ENCODE results near the gene CYP4V2. TPM values are rescaled to one million over a fixed set of nuclear protein-coding genes. Genes with fewer than 3 reads are reported as not detected.

The CYP4V2 gene
- total RNA-seq, 3 donors from 2014 or later, result 28.2 to 40.8 (median 36.6) TPM

DNA sequence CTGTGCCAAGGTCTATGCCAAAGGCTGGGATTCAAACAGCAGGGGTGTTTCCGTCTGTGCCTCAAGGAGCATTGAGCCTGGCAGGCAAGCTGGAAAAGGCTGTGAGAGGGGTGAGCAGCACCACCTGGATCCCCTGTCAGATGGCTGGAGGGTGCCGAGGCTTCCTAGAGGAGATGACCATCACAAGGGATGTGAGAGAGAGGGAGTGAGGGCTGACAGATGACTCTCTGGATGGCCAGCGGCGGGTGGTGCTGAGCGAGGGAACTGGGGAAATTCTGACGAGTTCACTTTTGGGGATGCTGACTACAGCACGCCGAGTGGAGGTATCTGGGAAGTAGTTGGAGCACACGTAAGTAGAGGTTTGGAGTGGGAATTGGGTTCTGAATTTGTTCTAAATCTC lies 22.6 kb upstream of the CYP4V2 start:
- intact Hi-C loops (cut with DNase I; ENCODE audit: low total_unique reads), result no loop called here
- H3K27me3 ChIP-seq, result no peaks in the 10 kb centered on the region
- TF ChIP-seq, protein P1, sequence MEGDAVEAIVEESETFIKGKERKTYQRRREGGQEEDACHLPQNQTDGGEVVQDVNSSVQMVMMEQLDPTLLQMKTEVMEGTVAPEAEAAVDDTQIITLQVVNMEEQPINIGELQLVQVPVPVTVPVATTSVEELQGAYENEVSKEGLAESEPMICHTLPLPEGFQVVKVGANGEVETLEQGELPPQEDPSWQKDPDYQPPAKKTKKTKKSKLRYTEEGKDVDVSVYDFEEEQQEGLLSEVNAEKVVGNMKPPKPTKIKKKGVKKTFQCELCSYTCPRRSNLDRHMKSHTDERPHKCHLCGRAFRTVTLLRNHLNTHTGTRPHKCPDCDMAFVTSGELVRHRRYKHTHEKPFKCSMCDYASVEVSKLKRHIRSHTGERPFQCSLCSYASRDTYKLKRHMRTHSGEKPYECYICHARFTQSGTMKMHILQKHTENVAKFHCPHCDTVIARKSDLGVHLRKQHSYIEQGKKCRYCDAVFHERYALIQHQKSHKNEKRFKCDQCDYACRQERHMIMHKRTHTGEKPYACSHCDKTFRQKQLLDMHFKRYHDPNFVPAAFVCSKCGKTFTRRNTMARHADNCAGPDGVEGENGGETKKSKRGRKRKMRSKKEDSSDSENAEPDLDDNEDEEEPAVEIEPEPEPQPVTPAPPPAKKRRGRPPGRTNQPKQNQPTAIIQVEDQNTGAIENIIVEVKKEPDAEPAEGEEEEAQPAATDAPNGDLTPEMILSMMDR (IDR thresholded peaks at IDR 0.05), result no peak
- TF ChIP-seq POLR2A (IDR thresholded peaks at IDR 0.05) (no peak), POLR2AphosphoS5 (IDR thresholded peaks at IDR 0.05) (no peak)
- DNase-seq (ENCODE audit: low spot score in 2 of 2), result no peak
- H3K27ac ChIP-seq, result no peak overlapping the region
- no peak overlapping the region for H3K4me3 ChIP-seq
- H3K36me3 ChIP-seq, result no peaks in the 10 kb centered on the region
- H3K9me3 ChIP-seq, result no peaks in the 10 kb centered on the region
- no peaks in the 10 kb centered on the region for H3K4me1 ChIP-seq

DNA sequence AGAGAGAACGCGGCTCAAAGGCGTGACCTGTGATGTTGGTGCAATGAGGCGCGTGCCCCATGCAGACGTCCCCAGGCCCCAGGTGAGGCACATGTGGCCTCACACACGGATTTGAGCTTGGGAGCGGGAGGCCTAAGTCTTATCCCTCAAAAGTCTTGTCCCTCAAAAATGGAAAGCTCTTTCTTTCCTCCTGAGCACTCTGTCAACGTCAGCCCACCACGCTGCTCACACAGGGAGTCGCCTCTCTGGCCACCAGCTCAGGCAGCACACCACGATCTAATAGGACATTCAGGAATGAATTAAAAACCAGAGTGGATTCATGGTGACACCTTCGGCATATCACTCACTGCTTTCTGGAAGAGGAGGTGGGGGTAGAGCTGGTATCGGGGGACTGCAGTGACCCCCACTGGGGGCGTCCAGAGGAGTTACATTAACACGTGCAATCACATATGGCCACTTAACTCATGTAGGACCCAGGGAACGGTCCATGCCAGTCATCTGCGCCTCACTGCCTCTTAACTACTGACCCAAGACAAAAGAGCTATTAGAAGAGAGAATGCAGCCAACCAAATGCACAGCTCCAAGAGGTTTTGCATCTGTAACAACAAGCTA lies 21.9 kb upstream of the CYP4V2 start:
- H3K4me3 ChIP-seq, result no peak overlapping the region
- H3K27ac ChIP-seq, result no peak overlapping the region
- TF ChIP-seq POLR2AphosphoS5 (IDR thresholded peaks at IDR 0.05), result no peak
- TF ChIP-seq POLR2A (IDR thresholded peaks at IDR 0.05), result no peak
- TF ChIP-seq, protein P1 (IDR thresholded peaks at IDR 0.05), result no peak
- H3K27me3 ChIP-seq, result no peaks in the 10 kb centered on the region
- intact Hi-C loops (cut with DNase I; ENCODE audit: low total_unique reads), result no loop called here
- no peaks in the 10 kb centered on the region for H3K4me1 ChIP-seq
- no peak for DNase-seq (ENCODE audit: low spot score in 2 of 2)
- no peaks in the 10 kb centered on the region for H3K9me3 ChIP-seq
- no peaks in the 10 kb centered on the region for H3K36me3 ChIP-seq

DNA sequence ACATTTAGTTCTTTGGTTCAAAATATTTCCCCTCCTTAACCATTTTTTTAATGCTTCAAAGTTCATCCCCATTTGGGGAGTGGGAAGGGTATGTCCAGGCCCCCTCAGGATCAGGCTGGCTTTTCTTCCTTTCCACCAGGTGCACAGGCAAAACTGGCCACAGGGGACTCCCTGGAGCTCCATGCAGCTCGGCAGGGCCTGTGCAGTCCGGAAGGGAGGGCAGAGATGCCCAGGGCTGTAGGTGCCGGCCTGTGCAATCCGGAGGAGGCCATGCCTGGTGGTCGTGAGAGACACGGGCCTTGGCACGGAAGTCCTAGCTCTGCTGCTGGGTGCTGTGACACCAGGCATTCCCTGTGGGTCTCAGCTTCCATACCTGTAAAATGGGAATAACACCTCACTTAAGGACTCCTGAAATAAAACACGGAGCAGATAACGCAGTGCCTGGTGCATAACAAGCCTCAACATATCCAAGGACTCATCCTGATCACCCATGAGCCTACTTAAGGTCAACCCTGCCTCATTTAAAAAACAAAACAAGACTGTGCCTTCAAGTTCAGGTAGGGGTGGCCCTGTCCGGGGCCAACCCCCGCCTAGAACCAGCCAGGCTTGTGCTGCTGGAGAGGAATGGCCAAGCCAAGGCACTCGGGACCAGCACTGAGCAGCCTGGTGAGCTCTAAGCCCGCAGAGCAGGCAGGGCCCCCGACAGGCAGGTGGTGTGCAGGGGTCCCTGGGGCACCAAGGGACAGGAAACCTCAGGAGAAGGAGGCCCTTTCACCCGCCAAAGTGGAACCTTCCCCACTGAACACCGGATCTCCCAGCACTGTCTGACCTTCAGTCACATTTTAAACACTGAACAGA lies 21.2 kb upstream of the CYP4V2 start:
- Histone ChIP-seq H3K9me3 (no peaks in the 10 kb centered on the region), H3K4me1 (no peaks in the 10 kb centered on the region), H3K27me3 (no peaks in the 10 kb centered on the region), H3K27ac (no peak overlapping the region), H3K36me3 (no peaks in the 10 kb centered on the region), H3K4me3 (no peak overlapping the region)
- TF ChIP-seq POLR2AphosphoS5 (IDR thresholded peaks at IDR 0.05) (no peak), POLR2A (IDR thresholded peaks at IDR 0.05) (no peak)
- TF ChIP-seq, protein P1 (IDR thresholded peaks at IDR 0.05), result no peak
- intact Hi-C loops (cut with DNase I; ENCODE audit: low total_unique reads), result no loop called here
- DNase-seq (ENCODE audit: low spot score in 2 of 2), result no peak

DNA sequence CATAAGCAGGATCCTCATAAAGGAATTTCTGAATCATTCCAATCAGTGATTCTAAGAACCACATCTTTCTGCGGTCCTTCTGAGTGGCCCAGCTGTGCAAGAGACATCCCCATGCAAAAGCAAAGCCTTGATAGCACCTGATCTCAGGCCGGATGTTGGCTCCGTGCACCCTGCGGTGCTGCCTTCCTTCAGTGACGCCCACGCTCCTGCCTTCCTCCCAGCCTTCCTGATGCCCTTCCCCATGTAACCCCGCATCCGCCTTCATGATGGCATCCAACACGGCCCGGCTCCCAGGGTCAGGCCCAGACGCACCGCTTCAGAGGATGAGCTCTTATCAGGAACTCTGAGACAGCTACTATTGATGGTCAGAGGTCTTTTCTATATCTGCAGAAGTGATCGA lies 20.4 kb upstream of the CYP4V2 start:
- TF ChIP-seq POLR2AphosphoS5 (IDR thresholded peaks at IDR 0.05), result no peak
- TF ChIP-seq POLR2A (IDR thresholded peaks at IDR 0.05), result no peak
- TF ChIP-seq, protein P1 (IDR thresholded peaks at IDR 0.05), result no peak

DNA sequence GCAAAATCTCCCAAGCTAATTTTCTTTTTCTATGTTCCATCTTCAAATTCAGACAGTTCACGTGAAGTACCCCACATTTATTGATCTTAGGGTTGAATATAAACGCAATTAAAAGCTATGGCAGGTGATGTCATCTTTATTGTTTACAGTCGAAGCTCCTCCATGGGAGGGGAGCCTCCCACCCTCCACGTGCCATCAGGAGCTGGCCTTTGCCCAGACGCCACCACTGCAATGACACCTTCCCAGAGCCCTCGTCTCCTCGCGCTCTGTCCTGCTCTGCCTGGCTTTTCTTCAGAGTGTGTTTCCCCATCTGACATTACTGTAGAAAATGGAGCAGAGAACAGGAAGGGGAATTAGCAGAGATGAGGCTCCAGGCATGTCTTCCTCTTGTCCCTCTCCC lies 18.8 kb upstream of the CYP4V2 start:
- H3K36me3 ChIP-seq, result no peaks in the 10 kb centered on the region
- intact Hi-C loops (cut with DNase I; ENCODE audit: low total_unique reads), result no loop called here
- no peak overlapping the region for H3K27ac ChIP-seq
- TF ChIP-seq POLR2A (IDR thresholded peaks at IDR 0.05) (no peak), POLR2AphosphoS5 (IDR thresholded peaks at IDR 0.05) (no peak)
- TF ChIP-seq, protein P1 (IDR thresholded peaks at IDR 0.05), result no peak
- H3K9me3 ChIP-seq, result no peaks in the 10 kb centered on the region
- no peak for DNase-seq (ENCODE audit: low spot score in 2 of 2)
- H3K4me1 ChIP-seq, result no peaks in the 10 kb centered on the region
- no peak overlapping the region for H3K4me3 ChIP-seq
- no peaks in the 10 kb centered on the region for H3K27me3 ChIP-seq

More for the DNA sequence above, 20.4 kb upstream of the CYP4V2 start:
- Histone ChIP-seq H3K9me3 (no peaks in the 10 kb centered on the region), H3K27ac (no peak overlapping the region), H3K36me3 (no peaks in the 10 kb centered on the region), H3K4me3 (no peak overlapping the region), H3K4me1 (no peaks in the 10 kb centered on the region), H3K27me3 (no peaks in the 10 kb centered on the region)
- DNase-seq (ENCODE audit: low spot score in 2 of 2), result no peak
- intact Hi-C loops (cut with DNase I; ENCODE audit: low total_unique reads), result no loop called here
